NCI-H2171 (cell line): Measurements from ENCODE around the gene MX1.
"Not testable (repeated sequence)": the region's sequence is repeated elsewhere in the genome, so short reads cannot be mapped to it uniquely, and the experiment has no call there.

Experiments
- DNase-seq: peaks from one replicate; lab custom pipeline; 2025; lab: John Stamatoyannopoulos, UW

MX1 gene

DNA sequence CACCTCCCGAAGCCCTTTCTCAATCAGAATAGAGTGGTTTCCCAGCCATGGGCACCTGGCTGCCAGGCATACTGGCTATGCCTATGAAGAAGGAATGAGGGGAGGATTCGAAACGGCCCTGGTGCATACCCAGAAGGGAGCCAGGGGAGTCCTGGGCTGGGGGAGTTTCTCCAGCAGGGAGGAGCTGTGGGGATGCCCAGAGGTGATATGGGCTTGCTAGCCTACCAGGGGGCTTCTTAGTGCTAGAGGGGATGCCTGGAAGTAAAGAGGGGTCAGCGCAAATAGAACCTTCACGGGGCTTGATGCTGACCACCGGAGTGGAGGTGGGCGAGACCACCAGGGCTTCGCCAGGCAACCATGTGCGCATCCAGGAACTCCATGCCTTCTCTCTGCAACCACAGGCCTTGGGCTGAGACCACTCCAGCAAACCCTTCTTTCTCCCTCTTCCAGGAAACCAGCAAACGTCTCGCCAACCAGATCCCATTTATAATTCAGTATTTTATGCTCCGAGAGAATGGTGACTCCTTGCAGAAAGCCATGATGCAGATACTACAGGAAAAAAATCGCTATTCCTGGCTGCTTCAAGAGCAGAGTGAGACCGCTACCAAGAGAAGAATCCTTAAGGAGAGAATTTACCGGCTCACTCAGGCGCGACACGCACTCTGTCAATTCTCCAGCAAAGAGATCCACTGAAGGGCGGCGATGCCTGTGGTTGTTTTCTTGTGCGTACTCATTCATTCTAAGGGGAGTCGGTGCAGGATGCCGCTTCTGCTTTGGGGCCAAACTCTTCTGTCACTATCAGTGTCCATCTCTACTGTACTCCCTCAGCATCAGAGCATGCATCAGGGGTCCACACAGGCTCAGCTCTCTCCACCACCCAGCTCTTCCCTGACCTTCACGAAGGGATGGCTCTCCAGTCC lies 18.2 kb upstream of the MX1 start:
- no peak for DNase-seq

DNA sequence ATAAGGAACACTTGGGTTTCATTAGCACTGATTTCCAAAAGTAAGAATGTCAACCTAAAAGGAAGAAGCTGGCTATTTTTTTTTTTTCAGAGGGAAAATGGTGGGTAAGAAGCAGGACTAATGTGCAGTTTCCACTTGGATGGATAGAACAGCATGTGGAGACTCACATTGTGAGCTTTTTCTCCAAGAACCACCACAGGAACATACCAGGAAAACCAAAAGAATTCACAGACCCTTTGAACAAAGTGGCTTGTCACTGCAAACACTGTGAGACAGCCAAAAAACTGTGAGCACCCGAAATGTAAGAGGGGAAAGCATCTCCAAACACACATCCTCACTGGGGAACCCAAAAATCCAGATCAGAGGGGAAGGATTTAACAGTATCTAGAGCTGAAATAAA lies 15.7 kb upstream of the MX1 start:
- DNase-seq: no peak

DNA sequence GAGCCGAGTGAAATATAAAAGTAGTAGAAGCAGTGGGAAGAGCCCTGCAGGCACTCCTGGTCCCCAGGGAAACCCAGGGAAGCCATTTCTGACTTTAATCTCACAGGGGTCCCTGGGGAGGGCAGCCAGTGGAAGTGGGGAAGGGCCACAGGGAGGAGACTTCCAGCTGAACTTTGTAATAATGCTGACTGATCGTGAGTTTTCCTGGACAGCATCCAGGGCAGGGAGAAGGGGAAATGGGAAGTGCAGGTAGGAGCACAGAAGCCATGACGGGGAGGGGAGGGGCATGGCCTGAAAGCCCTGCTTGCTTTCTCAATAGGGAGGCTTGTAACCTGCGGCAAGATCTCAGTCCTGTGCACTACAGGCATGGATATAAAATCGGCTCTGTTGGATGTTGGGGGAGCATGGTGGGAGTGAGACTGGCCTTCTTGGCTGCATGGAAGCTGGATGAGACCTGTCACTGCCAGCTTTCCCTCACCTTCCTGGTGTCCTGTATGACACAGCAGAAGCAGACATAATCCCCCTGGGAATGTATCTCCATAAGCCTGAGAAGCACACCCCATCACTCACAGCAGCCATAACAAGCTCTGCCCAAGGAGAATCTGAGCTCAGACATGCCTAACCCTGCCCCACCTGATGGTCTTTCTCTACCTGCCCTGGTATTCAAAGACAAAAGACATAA lies 15.1 kb upstream of the MX1 start:
- no peak for DNase-seq

DNA sequence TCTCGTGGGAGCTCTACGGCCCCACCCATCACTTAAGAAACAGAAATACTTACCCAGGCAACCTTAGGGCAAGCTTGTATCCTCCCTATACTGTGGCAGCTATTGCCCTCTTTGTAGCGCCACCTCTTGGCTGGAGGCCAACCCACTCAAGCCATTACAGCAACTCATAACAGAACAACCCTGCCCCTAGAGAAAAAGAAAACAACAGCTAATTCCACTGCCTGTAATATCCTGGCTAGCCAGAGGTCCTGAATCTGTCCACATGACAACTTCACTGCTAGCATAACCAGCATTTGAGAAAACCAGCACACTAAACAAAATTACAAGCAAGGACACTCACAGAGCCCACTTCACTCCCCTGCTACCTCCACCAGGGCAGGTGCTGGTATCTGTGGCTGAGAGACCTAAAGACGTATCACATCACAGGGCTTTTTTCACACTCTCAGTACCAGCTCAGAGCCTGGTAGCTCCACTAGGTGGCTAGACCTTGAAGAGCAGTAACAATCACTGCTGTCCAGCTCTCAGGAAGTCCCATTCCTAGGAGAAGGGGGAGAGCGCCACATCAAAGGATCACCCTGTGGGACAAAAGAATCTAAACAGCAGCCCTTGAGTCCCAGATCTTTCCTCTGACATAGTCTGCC lies 14.5 kb upstream of the MX1 start:
- no peak for DNase-seq

DNA sequence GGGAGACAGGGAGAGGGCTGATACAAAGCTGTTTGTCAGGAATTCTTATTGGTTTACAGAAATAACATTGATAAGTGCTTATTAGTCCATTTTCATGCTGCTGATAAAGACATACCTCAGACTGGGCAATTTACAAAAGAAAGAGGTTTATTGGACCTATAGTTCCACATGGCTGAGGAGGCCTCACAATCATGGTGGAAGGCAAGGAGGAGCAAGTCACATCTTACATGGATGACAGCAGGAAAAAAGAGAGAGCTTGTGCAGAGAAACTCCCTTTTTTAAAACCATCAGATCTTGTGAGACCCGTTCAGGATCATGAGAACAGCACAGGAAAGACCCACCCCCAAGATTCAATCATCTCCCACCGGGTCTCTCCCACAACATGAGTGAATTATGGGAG lies 8.5 kb upstream of the MX1 start:
- DNase-seq: not testable (repeated sequence)

DNA sequence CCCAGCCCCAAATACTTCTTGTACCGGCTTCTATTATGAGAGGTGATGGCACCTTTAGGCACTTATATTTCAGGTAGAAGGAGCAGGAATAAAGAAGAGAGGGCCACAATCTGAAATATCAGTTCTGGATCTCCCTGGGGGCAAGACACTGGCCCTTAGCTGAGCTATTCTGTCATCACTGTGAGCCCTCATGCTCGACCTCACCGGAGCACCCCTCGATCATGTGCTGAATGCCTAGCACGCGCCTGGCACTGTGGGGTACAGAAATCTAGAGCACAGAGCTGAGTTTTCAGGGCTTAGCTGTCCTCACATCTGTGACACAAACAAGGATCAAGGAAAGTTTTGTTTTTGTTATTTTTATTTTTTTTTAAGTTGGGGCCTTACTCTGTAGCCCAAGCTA lies 7.6 kb upstream of the MX1 start:
- DNase-seq: no peak

DNA sequence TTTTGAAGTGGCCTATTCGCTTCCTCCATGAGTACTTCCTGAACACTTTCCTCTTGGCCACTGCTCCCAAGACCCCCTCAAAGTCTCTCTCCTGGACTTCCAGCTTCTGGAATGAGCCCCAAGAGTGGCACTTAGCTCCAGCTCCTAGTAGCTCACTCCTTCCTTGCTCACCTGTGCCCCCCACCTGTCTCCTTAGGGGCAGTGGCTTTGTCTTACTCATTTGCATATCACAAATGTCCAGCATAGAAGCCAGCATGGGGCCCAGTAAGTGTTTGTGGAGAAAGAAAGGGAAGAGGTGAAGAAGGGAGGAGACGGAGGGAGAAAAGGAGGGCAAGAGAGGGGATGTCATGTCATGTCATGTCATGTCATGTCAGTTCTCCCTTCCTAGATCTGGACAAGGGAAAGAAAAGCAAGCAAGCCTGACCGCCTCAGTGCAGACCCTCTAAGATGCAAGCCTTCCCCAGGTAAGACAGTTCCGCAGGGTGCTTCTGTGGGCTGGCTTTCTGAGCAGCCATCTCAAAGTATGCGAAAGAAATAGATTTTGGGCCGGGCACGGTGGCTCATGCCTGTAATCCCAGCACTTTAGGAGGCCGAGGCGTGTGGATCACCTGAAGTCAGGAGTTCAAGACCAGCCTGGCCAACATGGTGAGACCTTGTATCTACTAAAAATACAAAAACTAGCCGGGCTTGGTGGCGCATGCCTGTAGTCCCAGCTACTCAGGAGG lies 6.9 kb upstream of the MX1 start:
- DNase-seq: no peak

DNA sequence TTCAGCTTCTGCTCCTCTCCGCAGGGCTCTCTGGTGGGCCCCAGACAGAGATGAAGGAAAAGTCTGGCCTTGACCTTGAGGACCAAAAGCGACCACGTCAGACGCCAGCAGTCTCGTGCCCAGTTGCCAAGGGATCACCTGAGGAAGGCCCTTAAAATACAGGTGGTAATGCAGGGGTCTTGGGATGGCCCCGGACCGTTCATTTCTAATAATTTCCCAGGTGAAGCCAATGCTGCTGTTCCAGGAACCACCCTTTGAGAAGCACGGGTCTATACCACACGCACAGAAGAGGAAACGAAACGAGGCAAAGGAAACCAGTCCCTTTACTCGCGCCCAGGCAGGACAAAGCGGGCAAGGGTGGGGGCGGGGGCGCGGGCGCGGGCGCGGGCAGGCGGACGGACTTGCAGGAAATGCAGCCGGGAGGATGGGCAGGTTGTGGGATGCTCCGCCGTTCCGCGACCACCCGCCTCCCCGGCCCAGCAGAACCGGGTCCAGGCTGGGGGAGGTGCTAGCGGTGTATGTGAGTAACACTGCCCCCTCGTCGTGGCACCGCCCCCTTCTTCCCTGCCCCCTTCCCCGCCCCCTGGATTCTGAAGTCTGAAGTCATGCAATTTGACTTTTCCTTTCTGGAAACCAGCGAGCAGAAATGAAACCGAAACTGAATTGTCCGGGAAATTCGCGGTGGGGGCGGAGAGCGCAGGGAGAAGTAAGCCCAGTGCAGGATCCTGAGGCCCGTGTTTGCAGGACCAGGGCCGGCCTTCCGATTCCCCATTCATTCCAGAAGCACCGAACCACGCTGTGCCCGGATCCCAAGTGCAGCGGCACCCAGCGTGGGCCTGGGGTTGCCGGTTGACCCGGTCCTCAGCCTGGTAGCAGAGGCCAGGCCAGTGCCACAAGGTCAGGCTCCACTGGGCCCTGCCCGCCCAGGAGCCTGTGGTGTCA lies 5.8 kb upstream of the MX1 start:
- no peak for DNase-seq

DNA sequence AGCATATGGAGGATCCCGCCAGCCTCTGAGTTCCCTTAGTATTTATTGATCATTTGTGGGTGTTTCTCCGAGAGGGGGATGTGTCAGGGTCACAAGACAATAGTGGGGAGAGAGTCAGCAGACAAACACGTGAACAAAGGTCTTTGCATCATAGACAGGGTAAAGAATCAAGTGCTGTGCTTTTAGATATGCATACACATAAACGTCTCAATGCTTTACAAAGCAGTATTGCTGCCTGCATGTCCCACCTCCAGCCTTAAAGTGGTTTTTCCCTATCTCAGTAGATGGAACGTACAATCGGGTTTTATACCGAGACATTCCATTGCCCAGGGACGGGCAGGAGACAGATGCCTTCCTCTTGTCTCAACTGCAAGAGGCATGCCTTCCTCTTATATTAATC lies 5.0 kb upstream of the MX1 start:
- not testable (repeated sequence) for DNase-seq

DNA sequence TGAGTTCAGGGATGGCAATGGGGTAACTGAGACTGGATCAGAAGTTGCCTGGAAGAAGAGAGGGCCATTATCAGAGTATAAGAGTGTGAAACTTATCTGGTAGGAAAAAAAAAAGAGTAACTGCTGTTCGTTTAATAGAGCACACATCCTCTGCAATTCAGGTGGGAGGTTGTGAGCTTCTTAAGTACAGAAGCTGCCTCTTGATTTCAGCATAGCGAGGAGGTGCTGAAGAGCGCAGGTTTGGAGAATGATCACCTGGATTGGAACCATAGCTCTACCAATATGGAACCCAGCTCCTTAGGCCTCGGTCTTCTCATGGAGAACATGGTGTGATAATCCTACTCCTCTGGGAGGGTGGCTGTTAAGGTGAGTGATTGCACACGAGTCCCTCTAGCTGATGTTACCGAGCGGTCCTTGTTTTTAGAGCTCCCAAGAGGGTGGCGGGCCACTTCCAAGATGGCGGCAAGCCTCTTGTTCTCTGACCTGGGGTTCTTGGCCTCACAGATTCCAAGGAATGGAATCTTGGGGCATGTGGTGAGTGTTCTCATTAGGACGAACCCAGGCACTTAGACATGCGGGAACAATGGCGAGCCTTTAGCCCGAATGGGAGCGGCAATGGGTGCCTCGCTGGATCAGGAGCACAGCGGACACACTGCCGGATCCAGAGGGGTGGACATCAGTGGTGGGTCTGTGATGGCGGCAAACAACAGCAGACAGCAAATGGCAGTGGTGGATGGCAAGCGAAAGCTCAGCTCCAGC lies 3.3 kb upstream of the MX1 start:
- DNase-seq: no peak

DNA sequence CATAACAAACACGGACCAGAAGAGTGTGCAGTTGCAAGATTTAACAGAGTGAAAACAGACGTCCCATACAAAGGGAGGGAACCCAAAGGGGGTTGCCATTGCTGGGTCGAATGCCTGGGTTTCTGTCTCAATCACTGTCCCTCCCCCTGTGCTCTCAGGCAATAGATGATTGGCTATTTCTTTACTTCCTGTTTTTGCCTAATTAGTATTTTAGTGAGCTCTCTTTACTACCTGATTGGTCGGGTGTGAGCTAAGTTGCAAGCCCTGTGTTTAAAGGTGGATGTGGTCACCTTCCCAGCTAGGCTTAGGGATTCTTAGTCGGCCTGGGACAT lies 2.8 kb upstream of the MX1 start:
- not testable (repeated sequence) for DNase-seq

DNA sequence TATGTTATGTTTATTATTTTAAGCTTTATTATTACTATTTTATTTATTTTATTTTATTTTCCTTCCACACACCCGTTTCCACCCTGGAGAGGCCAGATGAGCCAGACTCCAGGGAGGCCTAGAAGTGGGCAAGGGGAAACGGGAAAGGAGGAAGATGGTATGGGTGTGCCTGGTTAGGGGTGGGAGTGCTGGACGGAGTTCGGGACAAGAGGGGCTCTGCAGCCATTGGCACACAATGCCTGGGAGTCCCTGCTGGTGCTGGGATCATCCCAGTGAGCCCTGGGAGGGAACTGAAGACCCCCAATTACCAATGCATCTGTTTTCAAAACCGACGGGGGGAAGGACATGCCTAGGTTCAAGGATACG lies 468 bp upstream of the MX1 start:
- DNase-seq: no peak

DNA sequence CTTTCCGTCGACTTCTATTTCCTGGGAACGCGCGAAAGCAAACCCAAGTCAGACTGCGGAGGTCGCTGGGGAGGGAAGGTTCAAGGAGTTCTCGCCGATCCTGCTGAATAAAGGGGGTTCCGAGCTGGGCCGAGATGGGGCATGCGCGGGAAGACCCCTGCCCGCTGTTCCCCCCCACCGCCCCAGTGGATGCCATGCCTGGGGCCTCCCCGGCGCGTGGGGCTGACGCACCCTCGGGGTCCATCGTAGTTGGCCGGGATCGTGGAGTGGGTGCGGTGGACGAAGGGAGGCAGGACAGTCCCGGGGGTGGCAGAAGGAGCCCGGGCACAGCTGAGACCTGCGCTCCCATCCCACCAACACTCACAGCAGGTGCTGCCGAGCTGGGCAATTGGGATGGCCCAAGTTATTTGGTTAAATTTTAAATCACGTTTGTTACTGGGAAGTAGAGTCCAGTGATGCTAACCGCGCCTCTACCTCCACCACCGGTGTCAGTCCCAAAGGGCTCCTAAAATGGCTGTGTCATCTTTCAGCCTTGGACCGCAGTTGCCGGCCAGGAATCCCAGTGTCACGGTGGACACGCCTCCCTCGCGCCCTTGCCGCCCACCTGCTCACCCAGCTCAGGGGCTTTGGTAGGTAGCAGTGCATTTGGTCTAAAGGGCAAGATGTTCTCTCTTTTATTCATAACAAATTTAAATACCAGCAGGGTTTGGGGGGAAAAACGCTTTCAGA lies 801 bp downstream of the MX1 start:
- DNase-seq: no peak

DNA sequence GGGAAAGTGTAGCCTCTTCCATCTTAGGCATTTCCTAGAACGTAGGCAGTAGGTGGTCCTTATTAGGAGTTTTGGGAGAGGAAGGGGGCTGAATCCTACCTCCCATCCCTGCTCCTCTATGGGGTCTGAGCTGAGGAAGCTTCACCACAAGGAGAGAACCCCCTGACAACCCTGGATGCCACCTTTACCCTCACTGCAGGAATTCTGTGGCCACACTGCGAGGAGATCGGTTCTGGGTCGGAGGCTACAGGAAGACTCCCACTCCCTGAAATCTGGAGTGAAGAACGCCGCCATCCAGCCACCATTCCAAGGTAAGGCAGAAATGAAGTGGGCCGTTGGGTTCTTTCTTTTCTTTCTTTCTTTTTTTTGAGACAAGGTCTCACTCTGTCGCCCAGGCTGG lies 1.5 kb downstream of the MX1 start:
- DNase-seq: no peak

DNA sequence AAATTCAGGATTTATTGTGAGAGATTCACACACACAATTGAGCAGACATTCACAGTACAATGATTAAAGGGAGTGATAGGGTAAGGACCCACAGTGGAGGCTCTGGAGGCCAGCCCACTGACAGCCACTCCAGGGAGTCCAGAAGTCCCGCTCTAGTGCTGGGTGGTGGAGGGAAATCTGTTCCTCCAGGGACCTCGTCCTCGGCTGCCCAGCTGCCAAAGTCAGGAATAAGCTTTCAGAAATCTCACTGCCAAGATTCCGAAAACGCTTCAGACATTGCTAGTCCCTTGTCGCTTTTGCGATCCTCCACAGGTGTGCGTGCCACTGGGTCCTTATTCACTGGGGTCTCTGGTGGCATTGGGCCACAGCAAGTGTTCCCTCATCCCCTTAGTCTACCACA lies 2.3 kb downstream of the MX1 start:
- DNase-seq: no peak

DNA sequence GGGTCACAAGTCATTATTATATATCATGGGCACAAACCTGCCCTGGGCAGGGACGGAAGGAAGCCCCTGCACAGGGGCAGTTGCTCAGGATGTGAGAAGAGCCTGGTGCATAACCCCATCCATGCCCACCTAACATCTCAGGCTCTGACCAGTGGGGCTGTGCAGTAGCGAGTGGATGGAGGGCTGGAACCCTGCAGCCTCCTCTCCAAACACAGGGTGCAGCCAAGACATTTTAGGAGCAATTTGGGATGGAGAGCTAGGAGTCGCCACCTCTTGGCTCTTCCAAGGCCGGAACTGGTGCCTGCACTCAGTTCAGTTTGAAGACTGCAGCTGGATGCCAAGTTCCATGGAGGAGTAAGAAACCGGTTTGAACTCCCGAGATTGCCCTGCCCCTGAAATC lies 2.8 kb downstream of the MX1 start:
- DNase-seq: no peak

DNA sequence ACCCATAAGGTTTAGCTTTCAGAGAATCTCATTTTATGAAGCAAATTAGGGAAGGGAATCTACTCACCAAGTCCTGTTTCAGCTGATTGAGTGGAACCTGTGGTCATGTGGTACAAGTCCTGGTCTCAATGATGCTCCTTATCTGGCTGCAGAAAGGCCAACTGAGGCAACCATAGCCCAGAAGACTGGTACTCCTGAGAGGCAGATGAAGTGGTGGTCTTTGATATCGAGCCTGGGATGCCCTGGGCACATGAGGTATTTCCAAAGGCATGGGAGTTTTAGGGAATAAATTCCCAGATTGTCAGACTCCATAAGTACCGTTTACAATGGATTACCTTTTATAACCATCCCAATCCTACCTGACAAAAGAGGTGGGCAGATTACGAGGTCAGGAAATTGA lies 3.3 kb downstream of the MX1 start:
- no peak for DNase-seq

DNA sequence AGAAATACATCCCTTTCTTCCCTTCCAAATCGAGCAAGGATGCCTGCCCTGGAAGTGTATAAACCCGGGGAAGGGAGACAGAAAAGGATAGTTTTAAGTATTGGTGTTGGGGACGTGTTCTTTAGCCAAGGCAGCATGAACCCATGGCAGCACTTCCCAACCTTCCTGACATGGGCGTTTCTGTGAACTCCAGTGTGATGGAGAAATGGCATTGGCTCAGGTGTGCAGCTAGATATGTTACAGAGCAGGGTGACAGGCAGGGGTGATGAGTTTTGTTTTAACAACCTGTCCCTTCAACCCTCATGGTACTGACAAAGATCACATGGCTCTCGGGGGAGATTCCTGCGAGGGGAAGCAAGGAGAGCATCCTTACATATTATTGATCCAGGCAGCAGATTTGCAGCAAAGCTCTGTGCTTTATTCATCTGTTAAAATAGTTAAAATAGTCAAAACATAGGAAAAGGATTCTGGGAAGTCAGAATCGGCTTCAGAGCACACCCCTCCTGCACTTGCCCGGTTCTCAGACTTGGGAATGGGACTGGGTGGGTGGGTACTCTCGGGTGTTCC lies 4.0 kb downstream of the MX1 start:
- DNase-seq: no peak

DNA sequence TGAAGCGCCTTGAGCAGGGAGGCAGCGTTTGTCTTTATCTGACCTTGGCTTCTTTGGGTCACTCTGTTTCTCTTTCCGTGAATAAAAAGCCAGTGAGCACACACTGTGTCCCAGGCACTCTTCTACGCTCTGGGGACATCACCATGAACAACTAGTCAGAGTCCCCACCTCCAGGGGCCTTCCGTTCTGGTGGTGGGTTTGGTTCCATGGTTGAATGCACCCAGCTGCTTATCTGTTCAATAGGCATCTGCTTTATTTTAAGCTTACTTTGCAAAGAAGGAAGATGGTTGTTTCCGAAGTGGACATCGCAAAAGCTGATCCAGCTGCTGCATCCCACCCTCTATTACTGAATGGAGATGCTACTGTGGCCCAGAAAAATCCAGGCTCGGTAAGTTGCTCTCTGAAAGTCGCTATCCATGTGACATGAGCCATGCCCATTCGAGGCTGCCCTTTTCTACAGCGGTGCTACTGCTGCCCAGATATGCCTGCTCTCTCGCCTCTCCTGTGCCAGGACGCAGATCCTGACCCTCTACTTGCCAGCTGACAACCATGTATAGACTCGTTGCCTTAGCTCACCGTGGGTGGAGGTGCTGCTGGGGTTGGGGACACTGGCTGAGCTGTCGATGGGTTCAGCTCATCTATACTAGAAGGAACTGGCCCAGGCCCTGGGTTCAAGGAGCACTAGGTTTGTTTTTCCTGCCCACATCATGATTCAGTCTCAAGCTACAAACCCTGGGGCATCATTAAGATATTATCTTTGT lies 5.9 kb downstream of the MX1 start:
- no peak for DNase-seq
